ENCODE measurements around the gene UCK2.

UCK2 gene

GRCh38 chr1:165834229-165834628 is 6.8 kb downstream of the UCK2 start:
- no peak for DNase-seq (ENCODE audit: low spot score)

GRCh38 chr1:165834881-165835280 is 7.5 kb downstream of the UCK2 start:
- no peak for DNase-seq (ENCODE audit: low spot score)

GRCh38 chr1:165836664-165837482 is 9.5 kb downstream of the UCK2 start:
- DNase-seq (ENCODE audit: low spot score), result no peak

- no peak for DNase-seq (ENCODE audit: low spot score)
Observed at GRCh38 chr1:165837838-165838364, 10.5 kb downstream of the UCK2 start.

- no peak for DNase-seq (ENCODE audit: low spot score)
Observed at GRCh38 chr1:165840423-165840822, 13.0 kb downstream of the UCK2 start.

- no peak for DNase-seq (ENCODE audit: low spot score)
Observed at GRCh38 chr1:165841582-165842017, 14.2 kb downstream of the UCK2 start.

- no peak for DNase-seq (ENCODE audit: low spot score)
Observed at GRCh38 chr1:165842023-165842670, 14.7 kb downstream of the UCK2 start.

GRCh38 chr1:165842671-165843129 is 15.3 kb downstream of the UCK2 start:
- DNase-seq (ENCODE audit: low spot score), result no peak

- DNase-seq (ENCODE audit: low spot score), result no peak
Observed at GRCh38 chr1:165843304-165843703, 15.9 kb downstream of the UCK2 start.

GRCh38 chr1:165844114-165844798 is 16.8 kb downstream of the UCK2 start:
- no peak for DNase-seq (ENCODE audit: low spot score)

- no peak for DNase-seq (ENCODE audit: low spot score)
Observed at GRCh38 chr1:165844933-165845332, 17.5 kb downstream of the UCK2 start.

- DNase-seq (ENCODE audit: low spot score), result no peak
Observed at GRCh38 chr1:165845569-165845968, 18.2 kb downstream of the UCK2 start.

GRCh38 chr1:165845992-165846748 is 18.8 kb downstream of the UCK2 start:
- DNase-seq (ENCODE audit: low spot score), result no peak

GRCh38 chr1:165847486-165847885 is 20.1 kb downstream of the UCK2 start:
- DNase-seq (ENCODE audit: low spot score), result no peak

- DNase-seq (ENCODE audit: low spot score), result no peak
Observed at GRCh38 chr1:165849353-165850133, 22.1 kb downstream of the UCK2 start.

- no peak for DNase-seq (ENCODE audit: low spot score)
Observed at GRCh38 chr1:165851034-165851658, 23.7 kb downstream of the UCK2 start.

GRCh38 chr1:165852871-165853270 is 25.5 kb downstream of the UCK2 start:
- no peak for DNase-seq (ENCODE audit: low spot score)

- DNase-seq (ENCODE audit: low spot score), result no peak
Observed at GRCh38 chr1:165853528-165854075, 26.2 kb downstream of the UCK2 start.

GRCh38 chr1:165854101-165854845 is 26.9 kb downstream of the UCK2 start:
- DNase-seq (ENCODE audit: low spot score), result no peak
